ENCODE results near the gene AIRE. TPM values are rescaled to one million over a fixed set of nuclear protein-coding genes. Genes with fewer than 3 reads are reported as not detected.

The AIRE gene
- total RNA-seq, 2 donors from 2014 or later: 1.0 TPM; not detected in 1

- TF ChIP-seq POLR2A (IDR thresholded peaks at IDR 0.05) (no peak), CTCF (IDR thresholded peaks at IDR 0.05) (no peak)
- H3K27me3 ChIP-seq: no peaks in the 10 kb centered on the region
- intact Hi-C loops (cut with DNase I): no loop called here
- H3K4me3 ChIP-seq: no peak overlapping the region
- no peaks in the 10 kb centered on the region for H3K9me3 ChIP-seq
- H3K27ac ChIP-seq: no peak overlapping the region
- peaks cover 7% of the 10 kb centered on the region for H3K4me1 ChIP-seq
- WGBS, 2 donors: 45 to 68% methylated on average over 5 to 18 of the region's 21 CpGs
- DNase-seq (no peak), ATAC-seq (no peak)
- no peaks in the 10 kb centered on the region for H3K36me3 ChIP-seq (replicated peaks in 1 of 2; ENCODE audit: insufficient read depth in 1 of 2, low read depth in 2 of 2)
Measured at GRCh38 chr21:44286086-44286715, 525 bp downstream of the AIRE start.

GRCh38 chr21:44286716-44287632 lies 1.3 kb downstream of the AIRE start:
- intact Hi-C loops (cut with DNase I): no loop called here
- H3K4me3 ChIP-seq: no peak overlapping the region
- DNase-seq (no peak), ATAC-seq (no peak)
- H3K9me3 ChIP-seq: no peaks in the 10 kb centered on the region
- no peak for TF ChIP-seq CTCF (IDR thresholded peaks at IDR 0.05)
- TF ChIP-seq POLR2A (IDR thresholded peaks at IDR 0.05): no peak
- WGBS, 2 donors: 60% methylated on average over 1 to 27 of the region's 31 CpGs
- peaks cover 7% of the 10 kb centered on the region for H3K4me1 ChIP-seq
- no peak overlapping the region for H3K27ac ChIP-seq
- H3K36me3 ChIP-seq (replicated peaks in 1 of 2; ENCODE audit: insufficient read depth in 1 of 2, low read depth in 2 of 2): no peaks in the 10 kb centered on the region
- H3K27me3 ChIP-seq: no peaks in the 10 kb centered on the region

GRCh38 chr21:44288251-44289110 lies 2.8 kb downstream of the AIRE start:
- 66 to 80% methylated on average over 6 to 23 of the region's 23 CpGs for WGBS, 2 donors
- no peak for TF ChIP-seq CTCF (IDR thresholded peaks at IDR 0.05)
- TF ChIP-seq POLR2A (IDR thresholded peaks at IDR 0.05): no peak
- no peaks in the 10 kb centered on the region for H3K9me3 ChIP-seq
- H3K27me3 ChIP-seq: no peaks in the 10 kb centered on the region
- intact Hi-C loops (cut with DNase I): no loop called here
- no peaks in the 10 kb centered on the region for H3K36me3 ChIP-seq (replicated peaks in 1 of 2; ENCODE audit: insufficient read depth in 1 of 2, low read depth in 2 of 2)
- H3K4me1 ChIP-seq: peaks cover 7% of the 10 kb centered on the region
- DNase-seq: no peak
- H3K4me3 ChIP-seq: no peak overlapping the region
- no peak overlapping the region for H3K27ac ChIP-seq
- no peak for ATAC-seq

- no peak for ATAC-seq
- peaks cover 7% of the 10 kb centered on the region for H3K4me1 ChIP-seq
- intact Hi-C loops (cut with DNase I): no loop called here
- no peak overlapping the region for H3K4me3 ChIP-seq
- WGBS, 2 donors: 42 to 68% methylated on average over 2 to 21 of the region's 24 CpGs
- TF ChIP-seq POLR2A (IDR thresholded peaks at IDR 0.05) (no peak), CTCF (IDR thresholded peaks at IDR 0.05) (no peak)
- no peak for DNase-seq
- H3K27ac ChIP-seq: no peak overlapping the region
- H3K9me3 ChIP-seq: no peaks in the 10 kb centered on the region
- H3K36me3 ChIP-seq (replicated peaks in 1 of 2; ENCODE audit: insufficient read depth in 1 of 2, low read depth in 2 of 2): no peaks in the 10 kb centered on the region
- no peaks in the 10 kb centered on the region for H3K27me3 ChIP-seq
Measured at GRCh38 chr21:44289381-44290010, 3.8 kb downstream of the AIRE start.
